Right lobe of liver (tissue), 4 donors: Measurements from ENCODE around the gene RTN4R.

Source experiments
- POLR2A ChIP-seq: fragments of 450-650 bp; IDR thresholded peaks from one replicate; pipeline ENCODE4 v1.6.1; 2017; ENCODE audit warnings: antibody characterized with exemption, mild to moderate bottlenecking
- TF ChIP-seq, protein P1 (sequence below), 4 donors: fragments of 200-600 bp in 3 of 4; fragments of 450-650 bp in 1 of 4; IDR thresholded peaks; one replicate each; pipeline versions ENCODE4 v1.5.1 to v1.8.0; 2016 to 2022; ENCODE audit warnings: antibody characterized with exemption in 4 of 4, mild to moderate bottlenecking in 2 of 4
- donor health status: DM: no; HTN: no; CAD: no.
- donor health status: DM: no; HTN: no; CAD: no.
- donor health status: DM: no; HTN: yes; CAD: no.

DNA sequence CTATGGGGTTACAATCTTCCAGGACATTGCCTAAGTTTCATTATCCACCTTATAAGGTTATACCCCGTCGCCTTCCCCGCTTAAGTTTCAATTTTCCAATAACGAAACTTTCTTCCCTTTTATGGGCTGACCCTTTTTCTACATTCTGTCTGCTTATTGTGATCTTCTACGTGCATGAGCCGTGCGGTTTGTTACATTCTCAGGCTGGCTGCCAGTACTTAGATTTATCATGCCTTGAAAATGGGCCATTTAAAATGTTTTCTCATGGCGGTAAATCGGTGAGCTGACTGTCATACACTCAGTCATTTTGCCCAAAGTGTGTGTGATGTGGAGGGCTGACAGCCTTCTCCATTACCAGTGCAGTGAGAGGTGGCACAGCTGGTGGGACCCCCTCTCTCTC lies 28.5 kb upstream of the RTN4R start:
- TF ChIP-seq, protein P1, sequence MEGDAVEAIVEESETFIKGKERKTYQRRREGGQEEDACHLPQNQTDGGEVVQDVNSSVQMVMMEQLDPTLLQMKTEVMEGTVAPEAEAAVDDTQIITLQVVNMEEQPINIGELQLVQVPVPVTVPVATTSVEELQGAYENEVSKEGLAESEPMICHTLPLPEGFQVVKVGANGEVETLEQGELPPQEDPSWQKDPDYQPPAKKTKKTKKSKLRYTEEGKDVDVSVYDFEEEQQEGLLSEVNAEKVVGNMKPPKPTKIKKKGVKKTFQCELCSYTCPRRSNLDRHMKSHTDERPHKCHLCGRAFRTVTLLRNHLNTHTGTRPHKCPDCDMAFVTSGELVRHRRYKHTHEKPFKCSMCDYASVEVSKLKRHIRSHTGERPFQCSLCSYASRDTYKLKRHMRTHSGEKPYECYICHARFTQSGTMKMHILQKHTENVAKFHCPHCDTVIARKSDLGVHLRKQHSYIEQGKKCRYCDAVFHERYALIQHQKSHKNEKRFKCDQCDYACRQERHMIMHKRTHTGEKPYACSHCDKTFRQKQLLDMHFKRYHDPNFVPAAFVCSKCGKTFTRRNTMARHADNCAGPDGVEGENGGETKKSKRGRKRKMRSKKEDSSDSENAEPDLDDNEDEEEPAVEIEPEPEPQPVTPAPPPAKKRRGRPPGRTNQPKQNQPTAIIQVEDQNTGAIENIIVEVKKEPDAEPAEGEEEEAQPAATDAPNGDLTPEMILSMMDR (IDR thresholded peaks at IDR 0.05), result no peak
- no peak for TF ChIP-seq POLR2A
